ENCODE measurements around the gene WNT7A.
"Not testable (repeated sequence)": the region's sequence is repeated elsewhere in the genome, so short reads cannot be mapped to it uniquely, and the experiment has no call there.

The WNT7A gene

DNA sequence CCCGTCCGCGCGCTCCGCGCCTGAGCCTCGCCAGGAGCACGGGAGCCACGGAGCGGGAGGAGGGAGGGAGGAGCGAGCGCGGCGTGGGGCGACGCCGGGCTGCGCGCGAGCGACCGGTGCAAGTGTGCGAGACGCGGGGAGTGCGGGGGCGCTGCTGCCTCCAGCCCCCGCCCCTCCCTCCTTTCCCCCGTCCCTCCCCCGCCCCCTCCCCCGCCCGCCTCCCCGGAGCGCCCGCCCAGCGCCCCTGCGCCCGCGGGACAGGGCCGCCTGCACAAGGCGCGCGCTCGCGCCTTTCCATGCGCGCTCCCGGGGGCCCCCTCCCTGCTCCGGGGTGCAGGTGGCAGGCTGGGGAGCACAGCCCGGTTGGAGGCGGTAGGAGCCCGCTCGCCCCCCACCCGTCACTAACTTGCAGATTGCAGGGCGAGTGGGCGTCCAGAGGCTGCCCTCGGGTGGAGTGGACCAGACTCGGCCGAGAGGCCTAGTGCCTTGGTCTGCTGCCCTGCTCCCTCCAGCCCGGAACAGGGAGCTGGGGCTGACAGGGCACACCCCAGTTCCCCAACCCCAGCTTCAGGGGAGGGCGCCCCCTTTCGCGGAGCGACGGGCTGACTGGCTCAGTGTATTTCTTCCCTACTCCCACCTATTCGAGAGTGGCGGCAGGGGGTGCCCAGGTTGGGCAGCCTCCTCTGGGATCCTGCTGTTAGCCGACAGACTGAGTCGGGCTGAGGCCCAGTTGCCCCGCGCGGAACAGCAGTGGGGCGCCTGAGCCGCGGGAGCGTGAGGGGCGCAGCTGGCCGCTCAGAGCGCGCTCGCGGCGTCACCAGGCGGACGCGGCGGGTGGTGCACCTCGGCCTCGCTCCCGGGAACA is at the start of gene WNT7A:
WNT7A (minus strand) TSS at position 126 of the 865 bp plus-strand sequence. CDS start 255 bp downstream, outside the sequence.
- no peak for DNase-seq (ENCODE audit: low read depth in 2 of 2)

DNA sequence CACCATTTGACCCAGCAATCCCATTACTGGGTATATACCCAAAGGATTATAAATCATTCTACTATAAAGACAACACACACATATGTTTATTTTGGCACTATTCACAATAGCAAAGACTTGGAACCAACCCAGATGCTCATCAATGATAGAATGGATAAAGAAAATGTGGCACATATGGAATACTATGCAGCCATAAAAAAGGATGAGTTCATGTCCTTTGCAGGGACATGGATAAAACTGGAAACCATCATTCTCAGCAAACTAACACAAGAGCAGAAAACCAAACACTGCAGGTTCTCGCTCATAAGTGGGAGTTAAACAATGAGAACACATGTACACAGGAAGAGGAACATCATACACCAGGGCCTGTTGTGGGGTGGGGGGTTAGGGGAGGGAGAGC is 48.9 kb upstream of the WNT7A start:
- not testable (repeated sequence) for DNase-seq (ENCODE audit: low read depth in 2 of 2)

DNA sequence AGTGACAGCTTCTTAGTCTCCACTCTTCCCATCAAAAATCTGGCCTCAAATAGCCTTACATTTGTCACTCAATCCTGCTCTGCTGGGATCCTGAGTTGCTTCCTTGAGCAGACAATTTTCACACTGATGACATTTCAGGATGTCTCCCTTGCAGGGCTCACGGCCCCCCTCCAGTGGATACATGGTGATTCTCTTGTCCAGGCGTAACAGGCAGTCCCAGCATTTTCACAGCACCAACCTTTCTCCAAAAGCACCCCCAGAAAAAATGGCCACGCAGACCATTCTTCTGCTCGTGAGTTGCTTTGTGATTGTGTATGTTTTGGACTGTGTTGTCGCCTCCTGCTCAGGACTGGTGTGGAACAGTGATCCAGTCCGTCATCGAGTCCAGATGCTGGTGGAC is 47.4 kb upstream of the WNT7A start:
- DNase-seq (ENCODE audit: low read depth in 2 of 2) = no peak

DNA sequence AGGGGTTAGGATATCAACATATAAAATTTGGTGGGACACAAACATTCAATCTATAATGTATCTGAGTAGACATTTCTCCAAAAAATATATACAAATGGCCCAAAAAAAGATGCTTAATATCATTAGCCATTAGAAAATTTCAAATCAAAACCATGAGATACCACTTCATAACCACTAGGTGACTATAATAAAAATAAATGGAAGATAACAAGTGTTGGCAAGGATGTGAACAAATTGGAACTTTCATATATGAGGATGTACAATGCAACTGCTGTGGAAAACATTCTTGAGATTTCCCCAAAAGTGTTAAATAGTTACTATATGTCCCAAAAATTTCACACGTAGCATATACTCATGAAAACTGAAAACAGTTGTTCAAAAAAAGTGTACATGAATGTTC is 36.5 kb upstream of the WNT7A start:
- no peak for DNase-seq (ENCODE audit: low read depth in 2 of 2)

DNA sequence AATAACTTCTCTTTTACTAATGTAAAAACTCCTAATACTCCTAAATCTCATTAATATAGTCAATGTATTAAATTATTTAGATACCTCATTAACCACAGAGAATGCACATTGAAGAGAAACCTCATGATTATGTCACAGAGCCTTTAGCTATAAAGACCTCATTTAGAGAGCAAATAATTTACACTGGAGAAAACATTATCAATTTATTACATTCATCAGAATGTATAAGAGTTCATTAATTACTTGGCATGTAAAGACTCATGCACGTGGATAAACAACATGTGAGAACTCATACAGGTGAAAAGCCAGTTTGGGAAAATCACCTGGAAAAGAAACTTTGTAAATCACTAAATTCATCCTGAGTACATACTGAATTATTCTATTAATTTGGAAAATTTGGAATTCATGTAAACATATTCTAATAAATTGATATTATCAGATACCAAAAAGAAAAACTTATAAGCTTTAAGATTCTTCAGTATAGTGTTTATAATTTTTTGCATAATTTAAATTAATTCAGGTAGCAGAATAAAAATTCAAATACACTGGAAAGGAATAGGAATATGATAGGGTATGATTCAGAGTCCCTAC is 22.9 kb upstream of the WNT7A start:
- no peak for DNase-seq (ENCODE audit: low read depth in 2 of 2)

DNA sequence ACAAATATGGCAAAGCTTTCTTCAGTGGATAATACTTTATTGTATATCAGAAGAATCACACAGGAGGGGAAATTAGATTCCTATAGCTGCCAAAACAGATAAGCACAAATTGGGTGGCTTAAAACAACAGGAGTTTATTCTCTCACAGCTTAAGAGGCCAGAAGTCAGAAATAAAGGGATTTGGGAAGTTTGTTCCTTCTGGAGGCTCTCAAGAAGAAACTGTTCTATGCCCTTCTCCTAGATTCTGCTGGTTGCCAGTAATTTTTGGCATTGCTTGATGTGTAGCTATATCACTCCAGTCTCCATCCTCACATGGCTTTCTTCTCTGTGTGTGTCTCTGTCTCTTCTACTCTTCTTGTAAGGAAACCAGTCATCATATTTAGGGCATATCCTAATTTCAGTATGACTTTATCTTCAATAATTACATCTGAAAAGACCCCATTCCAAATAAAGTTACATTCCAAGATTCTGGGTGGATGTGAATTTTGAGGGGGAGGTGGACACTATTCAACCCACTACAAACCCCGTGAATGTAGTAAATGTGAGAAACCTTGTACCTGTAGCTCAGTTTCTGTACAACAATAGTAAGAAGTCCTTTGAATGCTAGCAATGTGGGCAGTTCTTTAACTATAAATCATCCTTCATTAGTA is 22.2 kb upstream of the WNT7A start:
- no peak for DNase-seq (ENCODE audit: low read depth in 2 of 2)

DNA sequence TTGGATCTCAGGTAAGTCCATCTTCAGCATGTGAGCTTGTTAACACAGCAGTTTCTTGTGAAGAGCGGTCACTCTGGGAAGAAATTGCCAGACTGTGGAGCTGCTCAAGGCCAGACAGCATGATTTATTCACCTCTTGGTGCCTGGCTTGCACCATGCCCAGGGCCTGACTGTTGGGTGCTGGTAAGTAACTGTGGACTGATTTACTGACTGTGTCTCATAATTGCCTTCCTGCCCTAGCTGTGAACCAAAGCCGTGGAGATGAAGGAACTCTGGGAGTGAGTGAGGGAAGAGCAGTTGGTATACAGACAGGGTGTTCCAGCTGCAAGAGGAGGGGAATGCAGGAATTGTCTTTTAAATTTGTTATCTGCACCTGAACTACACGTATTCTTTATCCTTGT is 18.5 kb upstream of the WNT7A start:
- DNase-seq (ENCODE audit: low read depth in 2 of 2) = no peak

DNA sequence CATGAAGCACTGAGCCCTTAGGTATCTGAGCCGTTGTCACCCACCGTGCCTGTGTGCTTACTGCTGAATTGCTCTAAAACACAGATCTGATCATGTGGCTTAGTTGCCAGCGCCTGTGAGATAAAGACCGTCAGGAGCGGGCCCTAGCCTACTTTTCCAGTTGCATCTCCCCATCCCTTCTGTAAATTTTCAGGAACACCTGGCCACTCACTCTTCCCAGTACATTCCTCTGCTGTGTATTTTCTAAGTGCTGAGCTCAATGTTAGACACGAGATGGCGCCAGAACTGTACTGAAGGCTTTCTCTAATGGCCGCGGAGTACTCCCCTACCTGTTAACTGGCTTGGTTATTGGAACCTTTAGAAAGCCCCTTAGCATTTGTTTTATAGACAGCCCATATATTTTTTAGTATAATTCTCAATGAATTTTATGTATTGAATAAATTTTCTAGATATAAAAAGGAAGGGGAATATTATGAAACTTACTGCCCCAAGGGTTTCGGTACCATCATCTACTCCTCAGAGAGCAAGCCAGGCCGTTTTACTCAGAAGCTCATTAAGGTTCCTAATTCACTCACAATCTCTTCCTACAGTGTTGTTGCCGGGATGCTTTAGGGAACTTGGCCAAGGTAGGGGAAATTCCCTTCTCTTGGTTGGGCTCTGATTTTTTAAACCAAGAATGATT is 16.7 kb upstream of the WNT7A start:
- DNase-seq (ENCODE audit: low read depth in 2 of 2) = no peak

DNA sequence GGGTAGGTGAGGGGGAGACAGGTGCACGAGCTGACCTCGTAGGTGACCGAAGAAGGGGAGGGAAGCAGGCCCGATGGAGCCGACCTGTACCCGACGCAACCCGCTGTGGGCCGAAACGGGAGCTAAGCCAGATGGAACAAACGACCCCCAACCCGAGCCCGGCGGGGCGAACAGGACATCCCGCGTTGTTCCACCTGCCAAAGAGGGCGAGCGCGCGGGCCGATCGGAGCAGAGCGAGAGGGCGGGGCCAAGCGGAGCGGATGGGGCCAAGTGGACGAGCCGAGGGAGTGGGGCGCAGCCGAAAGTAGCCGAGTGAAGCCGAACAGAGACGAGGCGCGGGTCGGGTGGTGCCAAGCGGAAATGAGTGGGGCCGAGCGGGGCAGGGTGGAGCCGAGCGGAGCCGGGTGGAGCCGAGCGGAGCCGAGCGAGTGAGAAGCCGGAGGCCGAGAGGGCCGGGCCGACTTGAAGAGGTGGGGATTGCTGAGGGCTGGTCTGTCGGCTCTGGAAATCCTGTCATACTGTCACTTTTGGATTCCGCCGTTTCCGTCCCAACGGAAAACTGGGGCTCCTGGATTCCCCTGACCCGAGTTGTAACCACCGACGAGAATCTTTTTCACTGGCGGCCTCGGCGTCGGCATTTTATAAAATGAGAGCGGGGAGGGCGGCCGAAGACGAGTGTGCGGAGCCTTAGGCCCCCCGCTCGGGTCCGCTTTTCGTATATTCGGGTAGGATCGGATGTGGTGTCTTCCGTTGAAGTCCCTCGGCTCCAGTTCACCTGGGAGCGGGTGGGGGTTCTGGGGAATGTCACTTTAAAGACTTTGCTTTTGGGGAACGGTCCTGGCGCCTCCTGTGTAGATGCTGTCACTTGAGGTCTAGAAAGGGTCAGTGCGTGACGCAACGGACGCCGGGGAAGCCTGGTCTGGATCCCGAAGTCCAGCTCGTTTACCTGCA is 15.6 kb upstream of the WNT7A start:
- peak; percentile 80 to 86 for DNase-seq (ENCODE audit: low read depth in 2 of 2)

DNA sequence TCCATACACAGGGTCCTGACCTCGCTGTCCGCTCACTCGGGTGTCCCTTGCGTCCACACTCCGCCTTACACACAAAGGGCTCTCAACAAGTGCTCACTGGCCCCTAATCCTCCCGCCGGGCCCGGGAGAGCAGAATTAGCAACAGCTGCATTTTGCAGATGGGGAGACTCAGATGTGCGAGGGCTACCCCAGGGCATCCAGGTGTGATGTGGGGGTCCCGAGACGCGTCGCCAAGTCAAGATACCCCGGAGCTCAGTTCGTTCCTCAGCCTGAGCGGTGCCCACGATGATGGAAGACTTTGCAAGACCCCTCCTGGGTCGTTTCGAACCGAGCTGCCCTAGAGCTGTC is 14.9 kb upstream of the WNT7A start:
- DNase-seq (ENCODE audit: low read depth in 2 of 2) = no peak

DNA sequence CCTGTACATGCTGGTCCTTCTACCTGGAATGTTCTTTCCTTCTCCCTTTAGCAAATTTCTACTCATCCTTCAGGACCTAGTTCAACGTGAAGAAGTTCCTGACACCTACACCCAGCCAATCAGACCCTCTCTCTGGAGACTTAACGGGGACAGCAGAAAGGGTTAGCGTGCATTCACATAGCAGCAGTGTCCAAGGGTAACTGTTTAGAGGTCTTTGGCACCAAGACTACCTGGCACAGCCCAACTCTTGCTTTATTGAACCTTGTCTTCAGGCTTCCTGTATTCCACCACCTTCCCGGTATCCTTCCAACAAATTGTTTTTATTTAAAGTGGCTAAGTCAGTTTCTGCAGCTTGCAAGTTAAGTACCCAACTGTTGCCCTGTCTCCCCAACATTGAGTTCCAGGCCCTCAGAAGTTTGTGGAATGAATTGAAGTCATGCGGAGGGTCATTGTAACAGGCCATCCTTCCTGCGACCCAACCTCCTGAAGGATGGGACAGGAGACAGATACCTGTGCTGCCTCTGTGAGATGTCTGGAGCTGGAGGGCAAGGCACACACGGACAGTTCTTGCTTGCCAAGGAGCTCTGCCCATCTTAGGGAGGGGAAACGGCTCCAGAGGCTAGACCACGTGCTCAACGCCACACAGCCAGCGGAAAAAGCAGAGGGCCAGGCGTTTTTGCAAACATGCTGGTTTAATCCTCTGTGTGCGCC is 14.4 kb upstream of the WNT7A start:
- no peak for DNase-seq (ENCODE audit: low read depth in 2 of 2)

DNA sequence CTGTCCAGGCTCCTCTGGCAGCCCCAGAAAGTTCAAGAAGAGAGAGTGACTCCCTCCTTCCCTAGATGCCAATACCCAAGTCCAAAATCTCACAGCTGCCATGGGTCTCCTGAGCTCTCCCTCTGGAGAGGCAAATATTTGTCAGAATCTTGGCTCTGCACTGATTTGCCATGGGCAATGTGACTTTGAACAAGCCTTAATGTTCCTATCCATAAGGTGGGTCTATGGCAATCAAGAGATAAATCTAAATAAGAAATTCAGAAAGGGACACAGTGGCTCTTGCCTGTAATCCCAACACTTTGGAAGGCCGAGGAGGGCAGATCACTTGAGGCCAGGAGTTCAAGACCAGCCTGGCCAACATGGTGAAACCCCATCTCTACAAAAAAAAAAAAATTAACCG is 12.4 kb upstream of the WNT7A start:
- no peak for DNase-seq (ENCODE audit: low read depth in 2 of 2)

DNA sequence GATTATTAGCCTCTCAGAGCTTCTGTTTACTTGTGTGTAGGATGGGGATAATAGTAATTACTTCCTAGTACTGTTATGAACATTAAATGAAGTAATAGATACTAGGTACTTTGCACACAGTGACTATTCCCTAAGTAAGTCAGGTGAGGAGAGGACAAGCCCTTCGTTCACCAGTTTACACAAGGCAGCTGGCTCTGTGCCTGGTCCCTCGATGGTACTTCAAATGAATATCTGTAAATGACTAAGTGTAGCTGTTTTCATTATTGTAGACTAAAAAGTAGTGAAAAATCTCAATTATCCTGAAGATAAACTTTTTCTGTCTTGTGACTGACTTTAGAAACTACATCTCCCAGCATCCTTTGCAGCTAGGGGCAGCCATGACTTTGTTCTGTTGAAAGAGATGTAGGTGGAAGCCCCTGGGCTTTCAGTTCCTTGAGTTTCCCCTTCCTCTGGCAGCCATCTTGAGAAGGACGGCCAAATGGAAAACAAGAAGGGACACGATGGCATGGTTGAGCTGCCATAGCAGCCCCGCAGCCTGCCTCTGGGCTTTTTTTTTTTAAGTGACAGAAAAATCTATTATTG is 11.7 kb upstream of the WNT7A start:
- no peak for DNase-seq (ENCODE audit: low read depth in 2 of 2)

DNA sequence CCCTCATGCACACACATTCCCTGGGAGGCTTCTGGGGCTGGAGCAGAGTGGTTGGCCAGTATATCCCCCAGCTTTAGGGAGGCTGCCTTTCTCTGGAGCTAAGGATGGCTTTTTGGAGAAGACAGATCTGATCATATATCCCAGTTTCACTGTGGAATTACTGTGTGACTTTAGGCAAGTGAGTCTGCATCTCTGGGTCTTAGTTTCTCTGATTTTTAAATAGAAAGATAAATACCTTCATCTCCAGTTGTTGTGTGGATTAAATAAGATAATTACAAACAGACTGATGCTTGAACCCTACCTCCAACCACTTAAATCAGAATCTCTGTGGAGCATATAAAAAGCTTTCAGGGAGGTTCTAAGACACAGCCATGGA is 11.1 kb upstream of the WNT7A start:
- no peak for DNase-seq (ENCODE audit: low read depth in 2 of 2)

DNA sequence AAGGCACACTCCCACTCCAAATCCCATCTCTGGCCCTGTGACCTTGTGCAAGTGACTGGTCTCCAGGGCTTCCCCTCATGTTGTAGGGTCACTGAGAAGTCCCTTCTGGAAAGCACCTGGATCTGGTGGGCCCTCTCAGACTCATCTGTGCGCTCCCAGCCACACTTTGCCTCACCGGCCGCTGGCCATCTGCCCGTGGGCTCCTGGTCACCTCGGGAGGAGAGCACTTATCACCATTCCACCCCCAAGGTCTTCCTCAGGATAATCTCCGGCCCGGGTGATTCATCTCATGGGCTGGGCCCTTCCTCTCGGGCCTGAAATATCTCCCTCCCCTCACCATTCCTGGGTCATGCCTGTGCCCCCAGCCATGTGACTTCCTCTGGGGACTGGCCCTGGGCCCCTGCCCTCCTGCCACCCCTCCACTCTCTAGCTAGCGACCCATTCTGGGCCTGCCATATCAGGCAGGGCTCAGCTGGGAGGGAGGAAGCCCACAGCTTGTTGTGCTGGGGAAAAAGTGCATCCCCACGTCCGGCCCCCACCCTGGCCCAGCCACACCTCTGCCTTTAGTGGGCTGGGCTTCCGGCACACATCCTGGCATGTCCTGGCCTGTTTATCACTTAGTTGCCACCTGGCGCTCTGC is 10.6 kb upstream of the WNT7A start:
- DNase-seq (ENCODE audit: low read depth in 2 of 2) = no peak

DNA sequence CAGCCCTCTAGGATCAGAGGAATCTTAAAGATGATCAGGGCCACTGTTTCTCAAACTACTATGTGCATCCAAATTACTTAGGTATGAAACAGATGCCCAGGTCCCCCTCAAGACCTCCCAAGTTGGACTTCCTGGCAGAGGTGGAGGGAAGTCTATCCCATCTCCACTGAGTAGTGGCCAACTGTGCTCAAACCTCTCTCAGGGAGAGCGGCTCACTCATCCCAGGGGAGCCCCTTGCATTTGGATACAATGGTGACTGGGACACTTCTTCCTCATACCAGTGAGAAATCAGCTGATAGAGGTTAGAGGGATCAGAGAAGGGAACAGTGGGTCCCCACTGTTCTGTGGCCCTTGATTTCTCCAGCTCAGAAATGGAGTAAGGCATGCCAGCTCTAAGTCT is 8.7 kb upstream of the WNT7A start:
- DNase-seq (ENCODE audit: low read depth in 2 of 2) = no peak

DNA sequence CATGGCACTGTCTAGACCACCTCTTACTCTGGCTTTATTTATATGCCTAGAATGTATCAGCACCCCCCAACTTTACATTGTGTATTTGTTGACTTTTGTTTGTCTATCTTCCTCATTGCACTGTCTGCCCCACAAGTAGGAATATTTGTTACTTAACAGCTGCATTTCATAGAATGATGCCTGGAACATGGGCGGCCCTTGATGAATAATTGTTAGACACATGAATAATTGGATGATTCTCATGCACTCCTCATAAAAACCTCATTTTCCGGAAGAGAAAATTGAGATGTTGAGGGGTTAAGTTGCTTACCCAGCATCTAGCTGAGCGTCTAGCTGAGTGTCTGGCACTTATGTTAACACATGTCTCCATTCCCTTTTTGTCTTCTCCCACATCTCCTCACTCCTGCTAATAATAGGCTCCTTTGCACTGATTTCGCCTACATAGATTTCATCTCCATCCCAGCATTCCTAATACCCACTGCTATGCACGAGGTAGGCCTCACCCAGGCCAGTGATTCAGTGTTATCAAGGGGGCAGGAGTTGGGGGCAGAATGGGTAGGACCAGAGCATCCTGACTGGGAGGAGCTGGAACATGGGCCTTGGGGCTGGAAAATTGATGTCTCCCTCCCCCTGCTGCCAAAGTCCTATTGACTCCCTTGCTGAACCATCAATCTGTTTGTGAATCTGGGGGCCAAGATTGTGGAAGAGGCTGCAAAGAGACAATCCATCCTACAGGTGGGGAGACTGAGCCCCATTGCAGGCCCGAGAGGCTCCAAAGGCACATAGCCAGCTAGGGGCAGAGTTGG is 7.8 kb upstream of the WNT7A start:
- no peak for DNase-seq (ENCODE audit: low read depth in 2 of 2)

DNA sequence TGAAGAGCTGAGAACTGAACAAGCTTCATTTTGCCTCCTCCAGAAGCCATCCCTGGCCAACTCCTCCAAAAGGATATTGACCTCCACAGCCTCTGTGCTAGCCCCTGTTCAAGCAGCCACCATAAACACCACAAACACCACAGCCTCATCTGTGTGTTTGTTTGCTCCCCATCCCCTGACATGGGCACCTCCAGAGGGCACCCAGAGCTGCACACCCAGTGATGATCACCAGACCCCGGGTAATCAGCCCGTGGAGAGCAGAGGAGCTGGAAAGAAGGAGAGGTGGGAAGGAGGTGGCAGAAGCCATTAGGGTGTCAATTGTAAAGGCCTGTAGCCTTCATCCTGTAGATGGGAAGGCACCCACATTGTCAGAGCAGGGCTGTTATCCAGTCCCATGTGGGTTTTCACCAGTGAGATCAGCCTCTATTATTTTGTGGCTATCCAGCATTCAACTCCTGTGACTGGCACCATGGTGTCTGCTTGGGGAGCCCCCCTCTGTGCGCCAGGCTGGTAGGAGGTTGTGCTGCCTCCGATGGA is 6.8 kb upstream of the WNT7A start:
- no peak for DNase-seq (ENCODE audit: low read depth in 2 of 2)

DNA sequence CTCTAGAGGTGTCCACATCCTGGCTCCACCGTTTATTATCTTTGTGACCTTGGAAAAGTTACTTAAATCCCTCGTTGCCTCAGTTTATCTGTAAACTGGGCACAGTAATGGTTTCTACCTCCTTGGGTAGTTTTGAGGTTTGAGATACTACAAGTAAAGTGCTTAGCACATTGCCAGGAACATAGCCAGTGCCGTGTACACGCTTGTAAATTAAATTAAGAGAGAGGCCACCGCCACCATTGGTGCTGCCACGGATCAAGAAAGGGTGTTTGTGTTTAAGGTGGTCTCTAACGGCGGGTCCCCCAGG is 5.8 kb upstream of the WNT7A start:
- DNase-seq (ENCODE audit: low read depth in 2 of 2) = no peak

All from stimulated activated CD8-positive, alpha-beta memory T cell treated with anti-CD3 and anti-CD28 coated beads, Interleukin-2, amount 100 ng/mL, for 1 hour (primary cell).